Endodermal cell (in vitro differentiated cells): ENCODE results near the gene PLXNB2. TPM values are rescaled to one million over a fixed set of nuclear protein-coding genes. Genes with fewer than 3 reads are reported as not detected.

Source experiments
- DNase-seq: peaks from one replicate; pipeline ENCODE4 v3.0.0-alpha.2; 2017
- H3K27ac ChIP-seq: 2 replicates; pipeline ENCODE4 v1.5.1; 2013; ENCODE audit warnings: mild to moderate bottlenecking, low read depth, low read length, moderate library complexity
- H3K27me3 ChIP-seq: 2 replicates; pipeline ENCODE4 v1.6.1; 2013; ENCODE audit warnings: mild to moderate bottlenecking, low read length, moderate library complexity; ENCODE audit not compliant: insufficient read depth, control insufficient read depth, poor library complexity, severe bottlenecking
- H3K36me3 ChIP-seq: 2 replicates; pipeline ENCODE4 v1.7.0; 2013; ENCODE audit warnings: mild to moderate bottlenecking, low read length, moderate library complexity; ENCODE audit not compliant: control insufficient read depth, insufficient read depth
- H3K4me1 ChIP-seq: one replicate; pipeline ENCODE4 v1.7.0; 2013; ENCODE audit warnings: low read length; ENCODE audit not compliant: control insufficient read depth, insufficient read depth
- H3K4me3 ChIP-seq: 2 replicates; pipeline ENCODE4 v1.5.1; 2013; ENCODE audit warnings: mild to moderate bottlenecking, low read length, moderate library complexity
- H3K9ac ChIP-seq: 2 replicates; pipeline ENCODE4 v1.6.1; 2013; ENCODE audit warnings: mild to moderate bottlenecking, low read length, moderate library complexity; ENCODE audit not compliant: poor library complexity, severe bottlenecking; ENCODE audit errors: extremely low read depth
- H3K9me3 ChIP-seq: 2 replicates; pipeline ENCODE4 v1.6.1; 2013; ENCODE audit warnings: mild to moderate bottlenecking, low read length, moderate library complexity; ENCODE audit not compliant: control insufficient read depth
- H3K27ac Mint-ChIP-seq: 2 replicates; pipeline ENCODE4 v1.8.0; 2020; ENCODE audit warnings: mixed read lengths
- H3K27me3 Mint-ChIP-seq: 2 replicates; pipeline ENCODE4 v1.8.0; 2021; ENCODE audit warnings: mild to moderate bottlenecking, mixed read lengths; ENCODE audit not compliant: insufficient read depth
- H3K36me3 Mint-ChIP-seq: 2 replicates; pipeline ENCODE4 v1.8.0; 2020; ENCODE audit warnings: low read depth, mixed read lengths
- H3K4me1 Mint-ChIP-seq: 2 replicates; pipeline ENCODE4 v1.8.0; 2020; ENCODE audit warnings: mixed read lengths
- H3K4me3 Mint-ChIP-seq: 2 replicates; pipeline ENCODE4 v1.8.0; 2020; ENCODE audit warnings: mild to moderate bottlenecking, moderate library complexity, mixed read lengths
- H3K9me3 Mint-ChIP-seq: 2 replicates; pipeline ENCODE4 v1.8.0; 2020; ENCODE audit warnings: mild to moderate bottlenecking, mixed read lengths
- CTCF ChIP-seq: fragments of 200-600 bp; sonication (generic); conservative IDR thresholded peaks from 2 replicates; pipeline ENCODE4 v1.5.0; 2021; ENCODE audit warnings: antibody characterized with exemption, mild to moderate bottlenecking
- WGBS, 2 experiments: methylation state at CpG; one replicate each; pipeline versions ENCODE4 v1.1.5 to v1.1.7; 2013; ENCODE audit warnings: missing lambda C conversion rate in 2 of 2, mixed read lengths in 1 of 2; ENCODE audit not compliant: insufficient coverage in 1 of 2, insufficient read length in 1 of 2; 5-methylcytosine and 5-hydroxymethylcytosine counted together
- total RNA-seq, 2 donors: library from RNA; stranded (reverse); fragmentation: NEBNext Ultra II Directional in 1 of 2; extraction: Animal tissue kit (Norgen Biotek cat#: 25700) in 1 of 2; gene quantifications; 2 replicates in 1 of 2; 3 replicates in 1 of 2; pipeline ENCODE4 v1.2.1, GENCODE V29; 2021

PLXNB2 gene
- total RNA-seq, 2 donors from 2014 or later = 94.7 to 97.7 TPM

DNA sequence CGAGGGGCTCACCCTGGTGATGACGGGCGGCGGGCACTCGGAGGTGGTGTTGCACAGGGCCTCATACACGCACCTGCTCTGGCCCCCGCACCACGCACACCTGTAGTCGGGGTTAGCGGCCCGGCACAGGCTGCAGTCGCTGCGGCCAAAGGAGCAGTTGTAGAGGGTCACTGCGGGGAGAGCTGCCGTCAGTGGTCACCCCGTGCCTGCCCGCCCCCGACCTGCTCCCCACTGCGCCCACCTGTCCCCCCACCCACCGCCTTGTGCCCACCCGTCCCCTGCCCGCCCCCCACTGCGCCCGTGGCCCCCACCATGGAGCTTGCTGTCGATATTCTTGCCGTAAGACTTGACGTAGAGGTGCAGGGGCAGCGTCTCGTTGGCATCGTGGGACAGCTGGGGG, 23.6 kb downstream of the PLXNB2 start:
- Histone ChIP-seq H3K4me1 (no peaks in the 10 kb centered on the region), H3K27ac (no peak overlapping the region), H3K9me3 (no peaks in the 10 kb centered on the region), H3K27me3 (no peaks in the 10 kb centered on the region), H3K9ac (no peak overlapping the region), H3K4me3 (no peak overlapping the region), H3K36me3 (peaks cover 18% of the 10 kb centered on the region)
- TF ChIP-seq CTCF = no peak
- Mint-ChIP-seq H3K4me3 (no peak overlapping the region), H3K27ac (no peak overlapping the region), H3K27me3 (no peaks in the 10 kb centered on the region), H3K4me1 (no peaks in the 10 kb centered on the region), H3K9me3 (no peaks in the 10 kb centered on the region), H3K36me3 (peaks cover 30% of the 10 kb centered on the region)
- WGBS, 2 experiments = 96 to 100% methylated on average over 20 to 29 of the region's 30 CpGs
- no peak for DNase-seq

GRCh38 chr22:50282361-50283155, 24.9 kb downstream of the PLXNB2 start:
- no peaks in the 10 kb centered on the region for H3K4me1 ChIP-seq
- Mint-ChIP-seq H3K27me3 (no peaks in the 10 kb centered on the region), H3K27ac (no peak overlapping the region), H3K4me3 (no peak overlapping the region), H3K36me3 (peaks cover 33% of the 10 kb centered on the region), H3K9me3 (no peaks in the 10 kb centered on the region), H3K4me1 (no peaks in the 10 kb centered on the region)
- no peak overlapping the region for H3K4me3 ChIP-seq
- H3K27me3 ChIP-seq = no peaks in the 10 kb centered on the region
- H3K9me3 ChIP-seq = no peaks in the 10 kb centered on the region
- 97% methylated on average over 24 to 45 of the region's 45 CpGs for WGBS, 2 experiments
- DNase-seq = no peak
- H3K9ac ChIP-seq = no peak overlapping the region
- no peak overlapping the region for H3K27ac ChIP-seq
- no peak for TF ChIP-seq CTCF
- peaks cover 18% of the 10 kb centered on the region for H3K36me3 ChIP-seq

DNA sequence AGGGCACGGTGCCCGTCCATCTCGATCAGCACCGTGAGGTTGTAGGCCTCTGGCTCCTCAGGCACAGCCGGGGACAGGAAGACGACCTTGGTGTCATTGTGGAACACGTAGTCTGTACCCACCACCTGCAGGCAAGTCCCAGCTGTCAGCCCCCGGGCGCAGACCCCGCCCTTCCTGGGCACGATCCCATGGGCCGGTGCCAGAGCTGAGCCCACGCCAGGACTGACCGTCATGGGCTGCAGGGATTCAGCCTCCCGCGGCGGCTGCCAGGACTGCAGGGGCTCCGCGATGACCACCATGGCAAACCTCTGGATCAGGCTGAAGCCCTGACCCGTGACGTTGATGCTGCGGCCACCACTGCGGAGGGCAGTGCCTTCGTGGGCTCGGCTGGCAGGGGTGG, 25.5 kb downstream of the PLXNB2 start:
- H3K4me3 ChIP-seq = no peak overlapping the region
- no peak for DNase-seq
- Mint-ChIP-seq H3K4me1 (no peaks in the 10 kb centered on the region), H3K27me3 (no peaks in the 10 kb centered on the region), H3K27ac (no peak overlapping the region), H3K4me3 (no peak overlapping the region), H3K9me3 (no peaks in the 10 kb centered on the region), H3K36me3 (peaks cover 39% of the 10 kb centered on the region)
- no peaks in the 10 kb centered on the region for H3K27me3 ChIP-seq
- peaks cover 18% of the 10 kb centered on the region for H3K36me3 ChIP-seq
- no peaks in the 10 kb centered on the region for H3K4me1 ChIP-seq
- 95 to 97% methylated on average over 16 to 25 of the region's 25 CpGs for WGBS, 2 experiments
- H3K27ac ChIP-seq = no peak overlapping the region
- no peak overlapping the region for H3K9ac ChIP-seq
- no peaks in the 10 kb centered on the region for H3K9me3 ChIP-seq
- no peak for TF ChIP-seq CTCF
